HTR-8/SVneo (cell line): Measurements from ENCODE around the gene AOAH.
"Not testable (repeated sequence)": the region's sequence is repeated elsewhere in the genome, so short reads cannot be mapped to it uniquely, and the experiment has no call there.

Experiments
- DNase-seq: peaks from one replicate; pipeline ENCODE4 v3.0.0; 2011; ENCODE audit warnings: low spot score, mixed read lengths; ENCODE audit not compliant: insufficient read length
- FAIRE-seq: peaks from 2 replicates; lab custom pipeline; 2011; peaks lifted over from hg19 to GRCh38; lab: Jason Lieb, UNC

AOAH gene

DNA sequence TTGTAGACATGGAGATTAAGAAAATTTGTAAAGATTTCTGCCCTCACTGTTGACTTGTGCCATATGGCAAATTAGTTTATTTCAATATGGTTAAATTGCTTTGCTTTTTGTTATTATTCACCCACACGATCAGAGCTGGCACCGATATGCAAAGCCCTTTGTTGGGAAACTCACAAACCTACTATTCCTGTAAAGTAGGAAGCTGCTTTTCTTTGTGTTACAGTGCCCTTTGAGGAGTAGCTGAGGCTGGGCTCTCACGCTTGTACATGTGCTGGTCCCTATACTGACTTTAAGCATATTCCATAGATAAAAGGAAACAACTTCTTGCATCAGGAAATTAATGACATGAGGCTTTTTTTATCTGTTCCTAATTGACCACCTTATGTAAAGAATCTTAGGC is 17.6 kb upstream of the AOAH start:
- DNase-seq (no peak), FAIRE-seq (no peak)

GRCh38 chr7:36739351-36739750 is 15.1 kb upstream of the AOAH start:
- FAIRE-seq, result no peak

DNA sequence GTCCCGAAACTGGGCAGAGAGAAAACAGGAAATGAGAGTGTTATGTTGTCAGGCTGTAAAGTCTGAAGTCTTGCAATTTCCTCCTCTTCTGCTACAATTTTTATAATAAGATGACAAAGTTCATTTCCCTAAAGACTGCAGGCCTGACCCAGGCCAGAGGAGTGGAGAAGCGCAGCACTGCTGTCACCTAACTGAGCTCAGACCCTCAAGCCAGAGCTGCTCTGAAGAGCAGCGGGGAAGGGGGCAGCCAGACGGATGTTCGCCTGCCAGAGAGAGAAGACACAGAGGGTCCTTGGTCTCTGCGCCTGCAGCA is 12.6 kb upstream of the AOAH start:
- FAIRE-seq, result no peak
- DNase-seq, result no peak

More at GRCh38 chr7:36739351-36739750, 15.1 kb upstream of the AOAH start:
- DNase-seq, result no peak

DNA sequence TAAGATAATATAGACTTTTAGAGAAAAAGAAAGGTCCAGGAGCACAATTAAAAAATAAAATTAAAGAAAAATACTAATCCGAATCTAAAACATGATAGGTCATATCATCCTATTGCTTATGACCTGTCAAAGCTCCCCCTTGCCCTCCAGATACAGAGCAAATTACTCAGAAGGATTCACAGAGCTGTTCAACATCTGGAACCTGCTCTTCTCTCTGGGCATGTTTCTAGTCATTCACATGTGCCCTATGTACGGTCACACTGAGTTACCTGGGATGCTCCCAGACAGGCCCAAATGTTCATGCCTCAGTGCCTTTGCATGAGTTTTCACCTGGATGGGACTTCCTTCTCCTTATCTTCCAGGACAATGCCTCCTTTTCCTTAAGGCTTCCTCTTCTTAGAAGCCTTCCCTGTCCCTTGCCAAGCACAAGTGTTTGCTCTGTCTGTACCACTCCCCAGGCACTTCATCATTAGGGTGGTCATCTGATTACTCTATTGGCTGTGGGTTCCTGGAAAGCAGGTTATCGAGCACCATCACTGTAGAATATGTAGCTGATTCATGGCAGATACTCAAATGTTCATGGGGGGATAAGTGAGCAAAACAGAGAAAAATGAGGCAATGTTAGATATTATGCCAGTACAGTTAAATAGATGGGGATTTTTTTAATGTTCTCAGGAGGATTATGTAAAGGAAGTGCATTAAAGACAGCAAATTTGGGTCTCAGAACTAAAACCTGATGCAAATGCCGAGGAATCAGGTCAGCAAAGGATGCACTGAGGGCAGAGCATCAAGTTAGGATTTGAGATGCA is 12.0 kb upstream of the AOAH start:
- FAIRE-seq (no peak), DNase-seq (no peak)

GRCh38 chr7:36735172-36735571 is 10.9 kb upstream of the AOAH start:
- DNase-seq (no peak), FAIRE-seq (no peak)

GRCh38 chr7:36734731-36735130 is 10.4 kb upstream of the AOAH start:
- FAIRE-seq (no peak), DNase-seq (no peak)

- DNase-seq (no peak), FAIRE-seq (no peak)
These were observed 9.1 kb upstream of the AOAH start for GRCh38 chr7:36733411-36733810.

- no peak for DNase-seq
- no peak for FAIRE-seq
These were observed 8.5 kb upstream of the AOAH start for GRCh38 chr7:36732806-36733205.

DNA sequence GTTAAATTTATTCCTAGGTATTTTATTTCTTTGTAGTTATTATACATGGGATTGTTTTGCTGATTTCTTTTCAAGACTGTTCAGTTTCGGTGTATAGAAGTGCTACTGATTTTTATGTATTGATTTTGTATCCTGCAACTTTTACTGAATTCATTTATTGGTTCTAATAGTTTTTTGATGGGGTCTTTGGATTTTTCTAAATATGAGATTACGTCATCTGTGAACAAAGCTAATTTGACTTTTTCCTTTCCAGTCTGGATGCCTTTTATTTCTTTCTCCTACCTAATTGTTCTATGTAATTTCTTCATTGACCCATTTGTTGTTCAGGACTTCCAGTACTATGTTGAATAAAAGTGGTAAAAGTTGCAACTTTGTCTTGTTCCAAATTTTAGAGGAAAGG is 5.8 kb upstream of the AOAH start:
- DNase-seq, result no peak
- FAIRE-seq, result no peak

DNA sequence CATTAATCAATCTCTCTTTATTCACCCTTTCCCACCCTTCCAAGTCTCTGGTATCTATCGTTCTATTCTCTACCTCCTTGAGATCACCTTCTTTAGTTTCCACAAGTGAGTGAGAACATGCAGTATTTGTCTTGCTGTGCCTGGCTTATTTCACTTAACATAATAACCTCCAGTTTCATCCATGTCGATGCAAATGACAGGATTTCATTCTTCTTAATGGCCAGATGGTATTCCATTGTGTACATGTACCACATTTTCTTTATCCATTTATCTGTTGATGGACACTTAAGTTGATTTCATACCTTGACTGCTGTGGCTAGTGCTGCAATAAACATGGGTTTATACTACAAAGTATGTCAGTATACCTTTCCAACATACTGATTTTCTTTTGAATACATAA is 3.8 kb upstream of the AOAH start:
- DNase-seq (no peak), FAIRE-seq (no peak)

GRCh38 chr7:36726806-36727503 is 2.7 kb upstream of the AOAH start:
- no peak for FAIRE-seq
- DNase-seq, result no peak

- DNase-seq (no peak), FAIRE-seq (no peak)
These were observed 2.0 kb upstream of the AOAH start for GRCh38 chr7:36726311-36726710.

DNA sequence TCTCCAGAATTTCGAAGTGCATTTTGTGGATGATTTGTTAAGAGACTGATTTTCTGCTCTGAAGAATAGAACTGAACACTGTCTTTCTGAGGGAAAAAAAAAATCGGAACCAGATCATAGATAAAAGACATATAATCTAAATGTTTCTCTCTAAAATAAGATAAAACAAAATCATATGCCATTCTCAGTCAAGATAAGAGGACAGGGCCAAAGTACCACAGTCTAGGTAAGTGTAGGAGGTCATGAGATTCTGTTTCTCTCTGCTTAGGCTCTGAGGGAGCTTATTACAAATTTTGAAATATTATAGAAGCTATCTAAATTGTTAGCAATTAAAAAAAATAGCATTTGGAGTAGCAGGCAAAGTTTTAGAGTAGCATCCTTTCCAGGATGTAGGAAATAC is 702 bp upstream of the AOAH start:
- no peak for DNase-seq
- no peak for FAIRE-seq

GRCh38 chr7:36723291-36723690 is 1.0 kb downstream of the AOAH start:
- FAIRE-seq, result no peak
- DNase-seq, result no peak

GRCh38 chr7:36719083-36719632 is 5.1 kb downstream of the AOAH start:
- DNase-seq, result no peak
- FAIRE-seq, result no peak

DNA sequence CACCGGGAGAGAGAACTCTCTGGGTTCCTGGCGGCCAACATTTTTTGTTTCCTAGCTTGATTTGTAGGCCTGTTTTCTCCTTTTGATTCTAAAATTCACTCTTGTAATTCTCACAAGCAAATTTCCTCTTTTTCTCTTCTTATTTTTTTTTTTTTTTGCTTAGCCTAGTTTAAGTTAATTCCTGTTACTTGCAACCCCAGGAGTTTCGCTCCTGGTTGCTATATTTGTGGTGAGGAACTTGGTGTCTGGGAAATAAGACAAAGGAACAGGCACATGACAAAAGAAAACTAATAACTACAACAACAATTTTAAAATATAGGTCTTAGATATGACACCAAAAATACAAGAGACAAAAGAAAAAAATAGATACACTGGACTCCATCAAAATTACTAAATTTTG is 6.7 kb downstream of the AOAH start:
- no peak for FAIRE-seq
- no peak for DNase-seq

DNA sequence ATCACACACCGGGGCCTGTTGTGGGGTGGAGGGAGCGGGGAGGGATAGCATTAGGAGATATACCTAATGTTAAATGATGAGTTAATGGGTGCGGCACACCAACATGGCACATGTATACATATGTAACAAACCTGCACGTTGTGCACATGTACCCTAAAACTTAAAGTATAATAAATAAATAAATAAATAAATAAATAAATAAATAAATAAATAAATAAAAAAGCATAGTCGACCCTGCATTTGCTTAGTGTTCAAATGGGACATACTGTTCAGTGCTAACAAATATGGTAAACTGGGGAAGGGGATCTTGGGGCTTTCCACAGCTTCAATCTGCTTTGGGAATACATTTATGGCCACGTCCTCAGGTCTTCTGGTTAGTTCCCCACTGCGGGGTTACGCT is 7.5 kb downstream of the AOAH start:
- FAIRE-seq, result not testable (repeated sequence)

DNA sequence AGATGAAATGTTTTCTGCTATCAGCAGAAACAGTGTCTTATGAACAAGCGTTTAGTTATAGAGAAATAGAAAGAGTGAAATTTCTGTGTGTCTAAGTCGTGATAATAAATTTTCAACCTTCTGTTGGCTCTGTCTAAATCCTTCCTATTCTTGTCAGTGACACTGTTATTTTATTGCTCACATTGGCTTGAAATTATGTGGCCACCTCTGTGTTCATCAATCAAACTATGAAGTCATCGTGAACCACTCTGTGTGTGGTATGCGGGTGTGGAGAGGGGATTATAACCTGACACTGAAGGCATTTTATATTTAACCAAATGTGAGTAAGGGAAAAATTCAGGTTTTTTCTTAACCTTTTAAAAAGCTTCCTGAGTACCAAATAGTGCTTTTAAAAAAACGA is 12.3 kb downstream of the AOAH start:
- DNase-seq, result no peak
- no peak for FAIRE-seq

More for the DNA sequence above, 7.5 kb downstream of the AOAH start:
- not testable (repeated sequence) for DNase-seq

DNA sequence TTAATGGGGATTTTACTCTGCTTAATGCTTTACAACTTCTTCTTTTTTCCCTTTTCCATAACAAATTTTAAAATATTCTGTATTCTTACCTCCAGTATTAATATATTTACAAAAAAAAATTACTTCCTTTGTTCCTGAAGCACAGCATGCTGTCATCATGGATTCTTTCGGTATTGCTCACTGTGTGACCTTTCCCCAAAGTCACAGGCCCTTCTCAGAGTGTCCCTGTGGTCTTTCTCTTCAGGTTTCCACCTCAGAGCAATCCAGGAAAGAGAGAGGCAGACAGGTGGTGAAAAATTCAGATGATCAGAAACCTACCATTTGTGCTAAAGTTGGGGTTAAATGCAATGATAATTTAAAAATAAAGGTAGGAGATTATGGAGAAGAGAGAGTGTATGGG is 13.0 kb downstream of the AOAH start:
- FAIRE-seq (no peak), DNase-seq (no peak)

GRCh38 chr7:36710186-36710791 is 14.0 kb downstream of the AOAH start:
- FAIRE-seq (no peak), DNase-seq (no peak)

GRCh38 chr7:36708767-36709166 is 15.5 kb downstream of the AOAH start:
- DNase-seq, result no peak
- FAIRE-seq, result no peak
